Non-pigmented ciliary epithelial cell (primary cell): ENCODE data around the gene TDRD9.
"Not testable (repeated sequence)": the region's sequence is repeated elsewhere in the genome, so short reads cannot be mapped to it uniquely, and the experiment has no call there.

ENCODE experiments used
- DNase-seq: peaks from one replicate; pipeline ENCODE4 v3.0.0-alpha.2; 2010; ENCODE audit warnings: low read depth

TDRD9 gene

DNA sequence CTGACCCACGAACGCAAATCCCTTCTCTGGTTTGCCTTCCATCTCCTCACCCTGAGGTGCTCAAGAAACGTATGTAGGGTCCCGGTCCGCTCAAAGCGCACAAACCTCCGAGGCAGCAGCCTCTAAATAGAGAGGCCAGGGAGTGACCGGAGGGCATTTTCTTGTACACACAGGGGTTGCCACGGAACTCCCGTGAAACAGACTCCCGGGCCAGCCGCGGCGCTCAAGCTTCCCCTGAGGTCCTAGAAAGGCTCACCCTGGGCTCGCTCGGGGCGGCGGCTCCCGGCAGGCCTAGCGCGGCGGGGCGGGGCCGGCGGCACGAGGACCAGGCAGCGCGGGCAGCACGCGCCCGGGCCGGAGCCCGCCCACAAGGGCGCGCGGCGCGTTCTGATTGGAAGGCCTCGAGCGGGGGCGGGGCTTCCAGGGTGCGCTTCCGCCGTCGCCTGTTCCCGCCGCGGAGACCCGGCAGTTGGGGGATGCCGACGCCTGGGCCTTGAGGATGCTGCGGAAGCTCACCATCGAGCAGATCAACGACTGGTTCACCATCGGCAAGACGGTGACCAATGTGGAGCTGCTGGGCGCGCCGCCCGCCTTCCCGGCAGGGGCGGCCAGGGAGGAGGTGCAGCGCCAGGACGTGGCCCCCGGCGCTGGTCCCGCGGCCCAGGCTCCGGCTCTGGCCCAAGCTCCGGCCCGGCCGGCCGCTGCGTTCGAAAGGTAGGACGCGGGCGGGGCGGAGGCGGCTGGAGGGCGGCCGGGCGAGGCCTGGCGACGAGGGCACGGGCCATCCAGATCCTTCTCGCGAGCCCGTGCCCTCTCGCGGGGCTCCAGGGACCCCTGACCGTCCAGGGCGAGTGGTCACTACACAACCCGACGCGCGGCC is at the start of gene TDRD9:
Gene TDRD9 (plus strand): TSS at position 446 of the 880 bp plus-strand sequence. CDS start 54 bp downstream, at position 500.
- no peak for DNase-seq

- no peak for DNase-seq
Observed at GRCh38 chr14:103879118-103879569, 49.1 kb upstream of the TDRD9 start.

DNA sequence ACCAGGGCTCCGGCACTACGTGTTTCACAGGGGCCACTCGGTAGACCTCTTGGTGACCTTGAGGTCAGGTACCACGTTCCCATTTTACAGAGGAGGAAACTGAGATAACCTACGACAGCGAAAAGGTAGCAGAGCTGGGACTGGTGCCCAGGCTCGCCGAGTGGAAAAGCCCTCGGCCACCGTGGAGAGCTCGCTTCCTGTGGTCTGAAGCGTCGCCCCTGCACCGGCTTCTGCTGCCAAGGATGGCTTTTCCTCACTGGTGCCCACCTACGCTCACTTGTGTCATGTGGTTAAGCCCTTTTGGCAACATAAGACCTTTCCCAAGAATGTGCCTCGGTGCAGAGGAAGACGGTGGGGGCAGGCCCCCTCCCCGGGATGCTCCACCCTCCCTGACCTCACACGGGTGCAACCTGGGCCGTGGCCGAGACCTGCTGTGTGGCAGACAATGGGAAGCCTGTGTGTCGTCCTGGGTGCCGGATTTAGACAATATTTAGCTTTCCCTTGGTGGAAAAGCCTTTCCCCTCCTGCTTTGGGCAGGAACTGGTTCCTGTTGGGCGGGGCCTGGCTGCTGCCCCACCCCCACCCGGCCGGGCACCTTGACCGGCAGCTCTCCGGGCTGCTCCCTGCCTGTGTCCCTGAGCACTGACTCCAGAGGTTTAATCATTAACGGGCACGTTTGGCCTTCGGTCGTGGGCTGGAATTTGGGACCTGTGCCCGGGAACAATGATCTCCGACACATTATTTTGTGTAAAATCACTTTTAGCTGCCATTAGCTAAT is 48.5 kb upstream of the TDRD9 start:
- no peak for DNase-seq

GRCh38 chr14:103880348-103881267 is 47.6 kb upstream of the TDRD9 start:
- no peak for DNase-seq

- no peak for DNase-seq
Observed at GRCh38 chr14:103881268-103882201, 46.7 kb upstream of the TDRD9 start.

- DNase-seq = no peak
Observed at GRCh38 chr14:103882503-103883262, 45.6 kb upstream of the TDRD9 start.

GRCh38 chr14:103883263-103883523 is 45.1 kb upstream of the TDRD9 start:
- DNase-seq = no peak

DNA sequence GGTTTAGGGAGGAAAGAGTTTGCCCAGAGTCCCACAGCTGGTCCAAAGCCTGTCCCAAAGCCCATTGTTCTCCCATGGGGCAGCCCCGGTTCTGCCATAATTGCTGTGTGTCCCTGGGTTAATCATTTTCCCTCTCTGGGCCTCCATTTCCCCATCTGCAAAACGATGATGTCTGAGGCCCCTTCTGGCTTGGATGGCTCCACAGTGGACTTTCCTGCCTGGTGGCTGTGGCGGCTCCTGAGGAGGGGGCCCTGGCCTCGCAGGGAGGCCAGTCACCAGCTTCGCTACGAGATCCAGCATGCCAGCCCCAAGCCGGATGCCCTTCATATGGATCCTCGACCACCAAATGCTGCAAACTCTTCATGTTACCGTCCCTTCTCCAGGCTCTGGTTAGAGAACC is 43.4 kb upstream of the TDRD9 start:
- DNase-seq = no peak

GRCh38 chr14:103885509-103885932 is 42.7 kb upstream of the TDRD9 start:
- DNase-seq = no peak

DNA sequence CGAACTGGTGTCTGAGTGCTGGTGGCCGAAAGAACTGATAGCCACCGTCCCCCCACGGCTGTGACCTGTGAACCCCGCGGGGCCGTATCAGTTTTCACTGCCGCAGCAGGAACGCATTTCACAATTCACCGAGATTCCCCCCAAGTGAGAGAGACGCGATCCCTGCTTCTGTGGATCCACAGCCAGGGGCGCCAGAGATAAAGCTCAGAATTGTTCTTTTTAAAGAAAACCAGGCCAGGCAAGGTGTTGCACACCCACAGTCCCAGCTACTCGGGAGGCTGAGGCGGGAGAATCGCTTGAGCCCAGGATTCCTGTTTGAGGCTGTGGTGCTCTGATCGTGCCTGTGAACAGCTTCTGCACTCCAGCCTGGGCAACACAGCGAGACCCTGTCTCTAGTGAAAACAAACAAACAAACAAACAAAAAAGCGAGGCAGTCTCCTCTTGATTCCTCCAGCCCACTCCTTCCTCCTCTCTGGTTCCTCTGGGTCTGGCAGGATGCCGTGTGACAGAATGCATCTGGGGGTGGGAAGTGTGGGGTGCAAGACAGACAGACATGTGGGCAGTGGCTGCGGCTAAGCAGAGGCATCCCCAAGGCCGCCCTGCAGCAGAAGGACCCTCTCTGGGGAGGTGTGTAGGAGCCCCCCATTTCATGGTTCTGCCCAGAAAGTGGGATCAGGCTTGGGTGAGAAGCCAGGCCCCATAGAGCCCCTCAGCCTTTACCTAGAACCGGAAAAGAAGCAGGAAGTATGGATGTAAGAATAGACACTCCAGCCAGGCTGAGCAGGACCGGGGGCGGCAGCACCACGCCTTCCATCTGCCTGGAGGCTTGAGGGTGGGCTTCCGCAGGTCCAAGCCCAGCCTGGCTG is 41.7 kb upstream of the TDRD9 start:
- DNase-seq = no peak

DNA sequence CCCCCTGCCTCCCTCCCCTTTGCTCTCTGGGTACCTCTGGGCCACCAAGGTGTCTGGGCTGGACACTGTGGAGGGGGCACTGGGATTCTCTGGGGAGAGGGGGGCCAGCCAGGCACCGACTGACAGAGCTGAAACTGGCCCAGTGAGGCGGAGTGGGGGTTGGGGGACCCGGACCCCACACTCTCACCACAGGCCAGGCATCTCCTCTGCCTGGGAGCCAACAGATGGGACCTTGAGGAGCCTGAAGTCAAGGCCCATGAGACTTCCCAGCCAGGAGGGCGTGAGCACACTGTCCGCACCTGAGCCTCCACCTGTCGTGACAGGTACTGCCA is 41.1 kb upstream of the TDRD9 start:
- no peak for DNase-seq

DNA sequence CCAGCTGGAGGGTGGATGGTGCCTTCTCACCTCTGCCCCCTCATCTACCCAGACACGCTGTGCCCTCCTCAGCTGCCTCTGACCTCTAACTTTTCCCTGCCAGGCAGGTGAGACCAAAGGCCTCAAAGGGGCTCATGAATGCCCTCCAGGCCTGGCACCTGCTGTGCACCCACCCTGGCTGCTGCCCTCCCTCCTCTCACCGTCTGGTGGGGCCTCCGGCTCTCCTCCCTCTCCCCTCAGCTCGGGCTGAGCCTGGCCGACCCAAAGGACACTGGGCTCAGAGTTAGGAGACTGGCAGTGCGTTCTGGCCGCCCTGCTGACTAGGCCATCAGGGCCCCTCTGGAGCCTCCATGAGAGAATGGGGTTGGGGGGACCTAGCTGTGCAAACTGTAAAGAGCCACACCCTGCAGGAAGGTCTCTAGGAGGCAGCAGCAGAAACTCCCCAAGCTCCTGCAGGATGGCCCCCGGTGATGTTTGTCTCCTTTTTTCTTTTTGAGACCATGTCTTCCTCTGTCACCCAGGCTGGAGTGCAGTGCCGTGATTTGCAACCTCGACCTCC is 40.6 kb upstream of the TDRD9 start:
- DNase-seq = no peak

- DNase-seq = not testable (repeated sequence)
Observed at GRCh38 chr14:103889002-103889312, 39.3 kb upstream of the TDRD9 start.

- DNase-seq = no peak
Observed at GRCh38 chr14:103889313-103890051, 38.8 kb upstream of the TDRD9 start.

- DNase-seq = no peak
Observed at GRCh38 chr14:103890052-103890371, 38.2 kb upstream of the TDRD9 start.

- no peak for DNase-seq
Observed at GRCh38 chr14:103890821-103891666, 37.2 kb upstream of the TDRD9 start.

DNA sequence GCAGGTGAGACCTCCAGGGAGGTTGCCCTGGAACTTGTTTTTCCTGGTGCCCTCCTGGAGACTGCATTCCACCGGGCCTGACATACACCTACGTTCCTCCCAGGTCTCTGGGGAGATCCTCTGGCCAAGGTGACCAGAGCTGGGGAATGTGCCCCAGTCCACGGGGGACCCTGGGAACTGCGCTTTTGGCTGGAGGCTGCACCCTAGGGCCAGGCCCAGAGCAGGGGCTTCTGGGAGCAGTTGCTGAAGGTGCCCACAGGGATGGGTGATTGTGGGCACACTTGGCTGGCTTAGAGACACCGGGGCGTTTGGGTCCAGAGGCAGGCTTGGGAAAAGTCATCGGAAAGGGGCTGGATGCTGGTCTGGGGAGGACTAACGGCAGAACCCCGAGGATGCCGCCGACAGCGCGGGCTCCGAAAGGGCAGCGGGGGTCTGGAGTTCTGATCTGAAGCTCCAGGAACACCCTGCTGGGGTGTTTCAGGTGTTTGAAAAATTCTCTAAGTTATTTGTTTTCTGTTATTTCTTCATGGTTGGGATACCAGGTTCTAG is 36.5 kb upstream of the TDRD9 start:
- DNase-seq = no peak

- no peak for DNase-seq
Observed at GRCh38 chr14:103892247-103892646, 36.0 kb upstream of the TDRD9 start.
